IMR-90 (cell line): Measurements from ENCODE around the gene MSI2.

ENCODE experiments used
- CTCF ChIP-seq: conservative IDR thresholded peaks from 2 replicates; pipeline ENCODE4 v1.5.1; 2012; ENCODE audit warnings: mild to moderate bottlenecking, low read depth, low read length, improper control_type of control experiment
- SMC3 ChIP-seq: fragments of 150-350 bp; IDR thresholded peaks from 2 replicates; pipeline ENCODE4 v1.6.1; 2016; ENCODE audit warnings: low read depth, mild to moderate bottlenecking, antibody characterized with exemption, low read length, moderate library complexity

GRCh38 chr17:57288040-57288772 lies 31.9 kb downstream of the MSI2 start:
- TF ChIP-seq SMC3, result no peak
- no peak for TF ChIP-seq CTCF
